GM21515 (cell line): ENCODE results near the gene PHACTR1.
"Not testable (repeated sequence)": the region's sequence is repeated elsewhere in the genome, so short reads cannot be mapped to it uniquely, and the experiment has no call there.

ENCODE experiments used
- ATAC-seq: cut with Tn5 transposase; IDR thresholded peaks from one replicate; pipeline ENCODE4 v1.9.1; 2021; ENCODE audit not compliant: unreplicated experiment

PHACTR1 gene

DNA sequence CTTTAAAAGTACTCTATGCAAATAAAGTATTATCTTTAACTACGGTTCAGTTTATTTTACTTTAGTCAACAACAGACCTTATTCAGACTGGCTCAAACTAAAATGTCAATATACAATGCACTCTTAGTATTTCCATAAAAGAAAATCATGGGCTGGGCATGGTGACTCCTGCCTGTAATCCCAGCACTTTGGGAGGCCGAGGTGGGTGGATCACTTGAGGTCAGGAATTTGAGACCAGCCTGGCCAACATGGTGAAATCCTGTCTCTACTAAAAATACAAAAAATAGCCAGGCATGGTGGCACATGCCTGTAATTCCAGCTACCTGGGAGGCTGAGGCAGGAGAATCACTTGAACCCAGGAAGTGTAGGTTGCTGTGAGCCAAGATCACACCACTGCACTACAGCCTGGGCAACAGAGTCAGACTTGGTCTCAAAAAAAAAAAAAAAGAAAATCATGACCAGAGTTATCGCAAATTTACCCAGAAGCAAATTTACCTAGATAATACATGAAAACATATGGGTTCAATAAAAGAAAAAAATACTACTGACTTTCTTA, 609.5 kb downstream of the PHACTR1 start:
- not testable (repeated sequence) for ATAC-seq

- no peak for ATAC-seq
Observed at GRCh38 chr6:13327691-13328075, 611.1 kb downstream of the PHACTR1 start.

GRCh38 chr6:13328076-13328874, 611.7 kb downstream of the PHACTR1 start, which contains the start of gene TBC1D7:
TSS of gene TBC1D7 (minus strand) at chr6:13328537. CDS start at chr6:13326898, 1,639 bp downstream.
- ATAC-seq, result peak; percentile 85

DNA sequence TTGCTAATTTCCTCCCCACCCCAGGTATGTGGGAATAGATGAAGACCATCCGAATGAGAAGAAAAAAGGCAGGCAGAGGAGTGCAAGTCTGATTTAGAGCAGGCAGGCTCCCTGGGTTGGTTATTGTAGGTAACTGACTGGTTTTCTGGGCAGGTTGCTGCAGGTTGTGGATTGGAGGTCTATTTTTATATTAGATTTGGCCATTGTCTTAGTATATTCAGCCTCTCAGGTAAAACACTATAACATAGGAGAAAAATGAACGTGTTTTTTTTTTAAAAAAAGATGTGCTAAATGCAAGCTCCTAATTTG, 612.3 kb downstream of the PHACTR1 start:
- no peak for ATAC-seq

GRCh38 chr6:13331516-13332348, 615.2 kb downstream of the PHACTR1 start:
- ATAC-seq, result no peak

DNA sequence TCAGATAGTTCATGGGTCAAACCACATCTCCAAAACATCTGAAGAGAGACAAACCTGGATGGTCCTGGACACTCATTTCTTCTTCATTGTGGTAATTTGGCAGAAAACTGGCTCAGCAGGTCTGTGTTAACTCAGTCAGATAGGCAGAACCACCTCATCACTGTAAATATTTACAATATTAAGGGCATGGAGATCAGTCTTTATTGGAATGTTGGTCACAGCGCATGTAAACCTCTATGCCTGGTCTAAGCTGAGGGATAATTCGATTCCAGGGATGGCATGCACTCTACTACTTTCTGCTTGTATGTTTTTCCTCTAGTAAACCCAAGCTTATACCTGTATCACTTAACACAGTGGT, 615.8 kb downstream of the PHACTR1 start:
- no peak for ATAC-seq

GRCh38 chr6:13334953-13335352, 618.4 kb downstream of the PHACTR1 start:
- no peak for ATAC-seq

DNA sequence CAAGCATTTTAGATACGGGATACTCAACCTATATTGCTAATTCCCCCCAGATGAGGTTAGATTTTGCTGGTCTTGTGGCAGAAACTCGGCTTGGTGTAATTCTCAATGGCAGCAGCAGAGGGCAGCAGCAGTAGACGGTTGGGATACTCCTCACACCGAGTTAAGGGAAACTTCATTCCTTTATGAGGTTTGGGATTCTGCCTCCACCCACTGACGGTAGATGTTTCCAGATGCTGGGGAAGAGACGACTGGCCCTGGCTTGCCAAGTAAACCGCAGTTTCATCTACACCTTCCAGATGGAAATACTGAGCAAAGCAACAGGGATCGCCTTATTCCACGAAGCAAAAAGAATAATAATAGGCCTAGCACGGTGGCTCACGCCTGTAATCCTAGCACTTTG, 620.0 kb downstream of the PHACTR1 start:
- ATAC-seq, result no peak

- ATAC-seq, result no peak
Observed at GRCh38 chr6:13338038-13338437, 621.5 kb downstream of the PHACTR1 start.
